ENCODE results near the gene SPINK2. TPM values are rescaled to one million over a fixed set of nuclear protein-coding genes. Genes with fewer than 3 reads are reported as not detected.
A peak's percentile ranks its signal among the peaks of the same experiment; 100 is the strongest.

SPINK2 gene
- polyA plus RNA-seq, 3 donors, result not detected

DNA sequence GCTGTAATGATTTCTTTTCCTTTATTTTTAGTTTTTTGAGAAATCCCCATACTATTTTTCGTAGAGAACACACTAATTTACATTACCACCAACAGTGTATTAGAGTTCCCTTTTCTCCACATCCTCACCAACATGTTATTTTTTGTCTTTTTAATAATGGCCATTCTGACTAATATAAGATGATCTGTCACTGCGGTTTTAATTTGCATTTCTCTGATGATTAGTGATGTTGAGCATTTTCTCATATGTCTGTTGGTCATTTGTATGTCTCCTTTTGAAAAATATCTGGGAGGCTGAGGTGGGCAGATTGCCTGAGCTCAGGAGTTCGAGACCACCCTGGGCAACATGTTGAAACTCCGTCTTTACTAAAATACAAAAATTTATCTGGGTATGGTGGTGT lies 30.2 kb downstream of the SPINK2 start:
- H3K27me3 Mint-ChIP-seq (ENCODE audit: low read depth in 3 of 3), result peaks cover 0 to 4% (median 0%) of the 10 kb centered on the region in 3 donors
- peaks cover 0 to 2% (median 0%) of the 10 kb centered on the region in 7 donors for H3K9me3 Mint-ChIP-seq
- no peak overlapping the region for H3K4me3 Mint-ChIP-seq
- intact Hi-C loops (cut with micrococcal nuclease), result no loop called here
- H3K36me3 Mint-ChIP-seq, result no peaks in the 10 kb centered on the region
- no peaks in the 10 kb centered on the region for H4K20me1 ChIP-seq (ENCODE audit: insufficient read depth, low read length)
- no peaks in the 10 kb centered on the region for H3K36me3 ChIP-seq (replicated peaks in 1 of 2; ENCODE audit: control insufficient read depth in 1 of 2, insufficient read depth in 2 of 2, low read length in 2 of 2)
- WGBS (ENCODE audit: insufficient coverage), result 100% methylated on average over 1 of the region's 4 CpGs
- peaks cover 2% of the 10 kb centered on the region for H3K4me1 Mint-ChIP-seq
- no peak overlapping the region for H3K9ac ChIP-seq (ENCODE audit: insufficient read depth, low read length, poor library complexity, severe bottlenecking)
- H3K79me2 ChIP-seq (ENCODE audit: insufficient read depth, low read length), result no peaks in the 10 kb centered on the region
- H3K4me2 ChIP-seq (replicated peaks; ENCODE audit: extremely low read depth, low read length, poor library complexity, severe bottlenecking), result no peak overlapping the region
- no peak for DNase-seq
- no peak overlapping the region for H3K4me3 ChIP-seq (replicated peaks in 1 of 3; ENCODE audit: low read depth in 2 of 3, low read length in 3 of 3)
- TF ChIP-seq CTCF (IDR thresholded peaks at IDR 0.05), result no peak
- H3K27ac Mint-ChIP-seq, result peak overlapping the region in 1 of 7 donors; percentile 17
- no peaks in the 10 kb centered on the region for H3K9me3 ChIP-seq (replicated peaks in 1 of 2; ENCODE audit: control insufficient read depth in 1 of 2, insufficient read depth in 1 of 2, low read length in 2 of 2)
- no peak overlapping the region for H3K27ac ChIP-seq (ENCODE audit: low read depth in 1 of 2, low read length in 2 of 2)
- H2AFZ ChIP-seq (ENCODE audit: insufficient read depth, low read depth, low read length, poor library complexity, severe bottlenecking), result no peak overlapping the region
- H3K27me3 ChIP-seq (ENCODE audit: control insufficient read depth in 2 of 2, insufficient read depth in 2 of 2, low read length in 2 of 2), result no peaks in the 10 kb centered on the region
- H3K4me1 ChIP-seq (ENCODE audit: control insufficient read depth in 1 of 2, insufficient read depth in 2 of 2, low read length in 2 of 2), result no peaks in the 10 kb centered on the region

DNA sequence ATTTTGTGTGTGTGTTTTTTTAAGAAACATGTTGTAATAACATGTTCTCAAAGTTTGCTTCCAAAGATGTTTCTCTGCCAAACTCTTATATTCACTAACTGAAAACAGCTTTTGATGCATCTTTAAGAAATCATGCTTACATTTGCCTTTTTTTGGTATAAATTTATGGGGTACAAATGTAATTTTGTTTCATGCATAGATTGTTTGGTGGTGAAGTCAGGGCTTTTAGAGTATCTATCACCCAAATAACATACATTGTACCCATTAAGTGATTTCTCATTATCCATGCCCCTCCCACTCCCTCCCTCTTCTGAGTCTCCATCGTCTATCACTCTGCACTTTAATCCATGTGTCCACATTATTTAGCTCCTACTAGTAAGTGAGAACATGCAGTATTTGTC lies 30.8 kb downstream of the SPINK2 start:
- Mint-ChIP-seq H3K27ac (no peak overlapping the region), H3K27me3 (ENCODE audit: low read depth in 3 of 3) (peaks cover 0 to 4% (median 0%) of the 10 kb centered on the region in 3 donors), H3K4me1 (peaks cover 2% of the 10 kb centered on the region), H3K36me3 (no peaks in the 10 kb centered on the region), H3K4me3 (no peak overlapping the region), H3K9me3 (peaks cover 0 to 2% (median 0%) of the 10 kb centered on the region in 7 donors)
- Histone ChIP-seq H3K36me3 (replicated peaks in 1 of 2; ENCODE audit: control insufficient read depth in 1 of 2, insufficient read depth in 2 of 2, low read length in 2 of 2) (no peaks in the 10 kb centered on the region), H4K20me1 (ENCODE audit: insufficient read depth, low read length) (no peaks in the 10 kb centered on the region), H3K4me3 (replicated peaks in 1 of 3; ENCODE audit: low read depth in 2 of 3, low read length in 3 of 3) (no peak overlapping the region), H3K4me1 (ENCODE audit: control insufficient read depth in 1 of 2, insufficient read depth in 2 of 2, low read length in 2 of 2) (no peaks in the 10 kb centered on the region), H3K27ac (ENCODE audit: low read depth in 1 of 2, low read length in 2 of 2) (no peak overlapping the region), H3K9ac (ENCODE audit: insufficient read depth, low read length, poor library complexity, severe bottlenecking) (no peak overlapping the region), H2AFZ (ENCODE audit: insufficient read depth, low read depth, low read length, poor library complexity, severe bottlenecking) (no peak overlapping the region), H3K4me2 (replicated peaks; ENCODE audit: extremely low read depth, low read length, poor library complexity, severe bottlenecking) (no peak overlapping the region), H3K79me2 (ENCODE audit: insufficient read depth, low read length) (no peaks in the 10 kb centered on the region), H3K27me3 (ENCODE audit: control insufficient read depth in 2 of 2, insufficient read depth in 2 of 2, low read length in 2 of 2) (no peaks in the 10 kb centered on the region), H3K9me3 (replicated peaks in 1 of 2; ENCODE audit: control insufficient read depth in 1 of 2, insufficient read depth in 1 of 2, low read length in 2 of 2) (no peaks in the 10 kb centered on the region)
- WGBS (ENCODE audit: insufficient coverage), result no CpG with 5 or more reads among the region's 1 CpG
- DNase-seq, result no peak
- no peak for TF ChIP-seq CTCF (IDR thresholded peaks at IDR 0.05)
- intact Hi-C loops (cut with micrococcal nuclease), result no loop called here
